OCI-LY3 (cell line): Measurements from ENCODE around the gene POLR1C.

Experiments used
- H2AFZ ChIP-seq: fragments of 200-600, 300-600 bp; shearing (Covaris generic); 2 replicates; pipeline ENCODE4 v1.6.0; 2014; ENCODE audit warnings: antibody characterized with exemption, low read depth, low read length
- H3K27ac ChIP-seq: fragments of 200-600, 300-600 bp; sonication (generic); 2 replicates; pipeline ENCODE4 v1.5.1; 2014; ENCODE audit warnings: mild to moderate bottlenecking, low read length, moderate library complexity, mixed read lengths
- H3K27me3 ChIP-seq: fragments of 200-600, 300-600 bp; sonication (generic); 2 replicates; pipeline ENCODE4 v1.6.1; 2014; ENCODE audit warnings: low read depth, low read length, mixed read lengths
- H3K36me3 ChIP-seq: fragments of 200-600, 300-600 bp; sonication (generic); replicated peaks from 2 replicates; pipeline ENCODE3; 2014; ENCODE audit warnings: low read depth, low read length, mixed read lengths
- H3K4me1 ChIP-seq: fragments of 300-600, 200-600 bp; sonication (generic); 2 replicates; pipeline ENCODE4 v1.6.1; 2014; ENCODE audit warnings: low read length, mixed read lengths
- H3K4me2 ChIP-seq: fragments of 200-600, 300-600 bp; sonication (generic); 2 replicates; pipeline ENCODE4 v1.6.1; 2014; ENCODE audit warnings: low read length, mixed read lengths
- H3K4me3 ChIP-seq: fragments of 300-600, 200-600 bp; sonication (generic); 2 replicates; pipeline ENCODE4 v1.5.1; 2014; ENCODE audit warnings: antibody characterized with exemption, mild to moderate bottlenecking, low read length, moderate library complexity
- H3K79me2 ChIP-seq: fragments of 300-600, 200-600 bp; shearing (Covaris generic); 2 replicates; pipeline ENCODE4 v1.6.1; 2014; ENCODE audit warnings: mild to moderate bottlenecking, low read length, mixed read lengths
- H3K9ac ChIP-seq: fragments of 300-600, 200-600 bp; shearing (Covaris generic); 2 replicates; pipeline ENCODE4 v1.6.0; 2014; ENCODE audit warnings: mild to moderate bottlenecking, low read length, moderate library complexity
- H3K9me3 ChIP-seq: fragments of 200-600, 300-600 bp; shearing (Covaris generic); 2 replicates; pipeline ENCODE4 v1.6.1; 2014; ENCODE audit warnings: low read length, mixed read lengths; ENCODE audit not compliant: insufficient read depth
- H4K20me1 ChIP-seq: fragments of 200-600, 300-600 bp; sonication (generic); 2 replicates; pipeline ENCODE4 v1.6.1; 2016; ENCODE audit warnings: low read length, mixed read lengths; ENCODE audit not compliant: insufficient read depth
- CTCF ChIP-seq: fragments of 200-600, 300-600 bp; sonication (generic); IDR thresholded peaks from 2 replicates; pipeline ENCODE4 v1.5.1; 2014; ENCODE audit warnings: antibody characterized with exemption, low read length, low read depth
- EZH2phosphoT487 ChIP-seq: fragments of 200-600 bp; shearing (Covaris generic); IDR thresholded peaks from 2 replicates; pipeline ENCODE4 v1.6.1; 2018; ENCODE audit warnings: antibody characterized with exemption, mixed run types, low read depth

POLR1C gene

DNA sequence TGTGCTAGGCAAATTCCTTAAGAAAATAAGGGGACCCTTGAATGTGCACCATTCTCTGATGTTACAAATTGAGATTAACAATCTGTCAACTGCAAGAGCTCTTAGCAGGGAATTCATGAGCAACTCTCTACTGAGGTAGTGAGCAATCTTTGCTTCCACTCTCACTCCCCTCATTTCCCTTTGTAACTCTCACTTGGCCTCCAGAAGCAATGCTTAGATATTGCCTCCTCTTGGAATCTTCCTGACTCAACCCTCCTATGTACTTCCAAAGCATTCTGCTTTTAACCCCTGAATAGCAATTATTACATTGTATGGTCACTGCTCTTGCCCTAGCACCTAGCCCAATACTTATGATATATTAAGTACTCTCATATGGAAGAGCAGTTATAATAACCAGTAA, 42.4 kb downstream of the POLR1C start:
- Histone ChIP-seq H3K4me3 (no peak overlapping the region), H3K27me3 (no peaks in the 10 kb centered on the region), H3K9ac (no peak overlapping the region), H3K9me3 (no peaks in the 10 kb centered on the region), H3K4me1 (no peaks in the 10 kb centered on the region), H3K27ac (no peak overlapping the region), H3K4me2 (no peak overlapping the region), H4K20me1 (no peaks in the 10 kb centered on the region), H3K36me3 (peaks cover 75% of the 10 kb centered on the region), H3K79me2 (no peaks in the 10 kb centered on the region), H2AFZ (no peak overlapping the region)
- no peak for TF ChIP-seq CTCF
- no peak for TF ChIP-seq EZH2phosphoT487

DNA sequence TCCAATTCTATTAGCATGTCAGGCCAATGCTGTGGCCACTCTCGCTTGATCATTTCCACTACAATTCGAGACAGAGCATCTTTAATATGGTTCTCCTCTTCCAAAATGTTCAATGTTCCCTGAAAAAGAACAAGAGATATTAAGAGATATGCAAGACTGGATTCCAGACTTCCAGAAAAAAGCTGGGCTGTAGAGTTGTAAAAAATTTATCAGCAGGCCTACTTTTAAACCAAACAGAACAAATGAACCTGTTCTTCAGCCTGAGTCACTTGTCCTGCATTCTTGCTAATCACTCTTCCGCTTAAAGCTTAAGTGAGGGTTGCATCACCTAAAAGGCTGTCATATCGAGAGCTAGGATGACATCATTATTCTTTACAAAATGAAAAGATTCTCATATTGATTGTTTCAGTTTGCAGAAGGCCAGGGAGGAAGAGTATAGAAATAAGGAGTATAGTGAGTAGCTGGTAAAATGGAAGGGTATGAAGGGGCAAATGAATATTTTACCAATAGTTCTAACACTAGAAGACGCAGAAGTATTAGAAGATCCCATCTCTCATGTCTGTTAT, 54.1 kb downstream of the POLR1C start:
- H3K27me3 ChIP-seq = no peaks in the 10 kb centered on the region
- H3K4me2 ChIP-seq = peak overlapping the region; percentile 10; the same call in 1 of the 2 replicates
- H3K9ac ChIP-seq = no peak overlapping the region
- H3K4me3 ChIP-seq = no peak overlapping the region
- H3K36me3 ChIP-seq = peaks cover 45% of the 10 kb centered on the region
- H4K20me1 ChIP-seq = no peaks in the 10 kb centered on the region
- H3K4me1 ChIP-seq = peaks cover 18% of the 10 kb centered on the region
- no peaks in the 10 kb centered on the region for H3K9me3 ChIP-seq
- no peak for TF ChIP-seq CTCF
- TF ChIP-seq EZH2phosphoT487 = no peak
- peak overlapping the region; percentile 52 for H3K27ac ChIP-seq
- no peak overlapping the region for H2AFZ ChIP-seq
- H3K79me2 ChIP-seq = peaks cover 38% of the 10 kb centered on the region
